Muscle of back (tissue), 11 donors: Measurements from ENCODE around the gene ASRGL1. TPM values are rescaled to one million over a fixed set of nuclear protein-coding genes. Genes with fewer than 3 reads are reported as not detected.

ENCODE experiments used
- DNase-seq, 3 donors: peaks; one replicate each; pipeline versions ENCODE4 v3.0.0 to v3.0.0-alpha.2; 2013
- polyA plus RNA-seq, 10 donors: library from polyadenylated mRNA; unstranded; fragments of 120-200 nt; gene quantifications; one replicate each; pipeline ENCODE4 v1.2.1, GENCODE V29; 2013; ENCODE audit not compliant: insufficient read length in 10 of 10

Gene ASRGL1
- polyA plus RNA-seq, 10 donors, result 2.3 to 5.2 (median 3.1) TPM

- no peak for DNase-seq
These were observed 75.9 kb downstream of the ASRGL1 start for GRCh38 chr11:62413060-62413696.

GRCh38 chr11:62416596-62416995 lies 79.3 kb downstream of the ASRGL1 start:
- no peak for DNase-seq

- no peak for DNase-seq
These were observed 80.9 kb downstream of the ASRGL1 start for GRCh38 chr11:62418136-62418535.

- DNase-seq, result no peak
These were observed 81.5 kb downstream of the ASRGL1 start, which contains the start of gene SCGB1A1 for GRCh38 chr11:62418733-62419132. TSS of gene SCGB1A1 (plus strand) at chr11:62419033. CDS start at chr11:62419096, 63 bp downstream.

GRCh38 chr11:62419314-62419929 lies 82.2 kb downstream of the ASRGL1 start:
- peak in 1 of 3 donors; percentile 87 for DNase-seq

DNA sequence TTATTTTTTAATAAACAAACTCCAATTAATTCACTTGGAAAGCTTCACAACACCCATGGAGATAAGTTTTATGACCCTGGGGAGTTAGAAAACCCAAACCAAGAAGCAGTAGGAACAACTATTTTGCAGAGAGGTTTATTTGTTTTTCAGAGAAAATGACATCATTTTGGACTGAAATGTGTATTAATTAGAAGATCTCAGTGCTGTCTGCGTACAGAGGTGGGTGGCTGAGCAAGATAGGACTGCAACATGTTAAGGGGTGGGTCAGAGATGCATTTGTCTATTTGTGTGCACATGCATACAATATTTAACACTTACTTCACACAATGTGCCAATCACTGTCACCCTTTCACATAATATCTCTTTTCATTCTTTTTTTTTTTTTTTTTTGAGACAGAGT lies 82.7 kb downstream of the ASRGL1 start:
- DNase-seq, result no peak

DNA sequence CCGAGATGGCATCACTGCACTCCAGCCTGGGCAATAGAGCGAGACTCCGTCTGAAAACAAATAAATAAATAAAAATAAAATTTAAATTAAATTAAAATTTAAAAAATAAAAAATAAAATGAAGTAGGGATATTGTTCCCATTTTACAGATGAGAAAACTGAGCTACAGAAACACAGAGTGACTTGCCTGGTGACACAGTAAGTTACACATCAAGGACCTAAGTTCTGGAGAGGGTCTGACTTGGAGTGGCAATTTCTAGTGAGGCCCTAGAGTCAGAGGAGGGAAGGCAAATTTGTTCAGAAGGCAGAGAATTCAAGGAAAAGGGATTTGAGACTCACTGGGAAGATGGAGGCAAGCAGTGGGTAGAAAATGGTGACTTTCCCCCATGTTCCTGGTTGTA lies 83.6 kb downstream of the ASRGL1 start:
- no peak for DNase-seq

DNA sequence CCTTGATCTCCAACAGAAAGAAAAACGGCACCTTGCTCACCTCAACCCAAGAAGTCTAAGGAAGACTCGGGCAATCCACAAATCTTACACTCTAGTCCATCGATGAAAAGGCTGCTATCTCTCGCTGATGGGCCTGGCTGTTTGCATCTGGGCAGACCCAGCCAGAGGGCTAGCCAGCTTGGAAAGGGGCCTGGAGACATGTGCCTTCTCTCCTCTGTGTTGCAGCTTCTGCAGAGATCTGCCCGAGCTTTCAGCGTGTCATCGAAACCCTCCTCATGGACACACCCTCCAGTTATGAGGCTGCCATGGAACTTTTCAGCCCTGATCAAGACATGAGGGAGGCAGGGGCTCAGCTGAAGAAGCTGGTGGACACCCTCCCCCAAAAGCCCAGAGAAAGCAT lies 84.7 kb downstream of the ASRGL1 start:
- DNase-seq, result peak in 1 of 3 donors; percentile 55

GRCh38 chr11:62423012-62423411 lies 85.8 kb downstream of the ASRGL1 start:
- DNase-seq, result no peak

- no peak for DNase-seq
These were observed 90.5 kb downstream of the ASRGL1 start for GRCh38 chr11:62427630-62428233.

- DNase-seq, result no peak
These were observed 91.8 kb downstream of the ASRGL1 start for GRCh38 chr11:62428871-62429560.

DNA sequence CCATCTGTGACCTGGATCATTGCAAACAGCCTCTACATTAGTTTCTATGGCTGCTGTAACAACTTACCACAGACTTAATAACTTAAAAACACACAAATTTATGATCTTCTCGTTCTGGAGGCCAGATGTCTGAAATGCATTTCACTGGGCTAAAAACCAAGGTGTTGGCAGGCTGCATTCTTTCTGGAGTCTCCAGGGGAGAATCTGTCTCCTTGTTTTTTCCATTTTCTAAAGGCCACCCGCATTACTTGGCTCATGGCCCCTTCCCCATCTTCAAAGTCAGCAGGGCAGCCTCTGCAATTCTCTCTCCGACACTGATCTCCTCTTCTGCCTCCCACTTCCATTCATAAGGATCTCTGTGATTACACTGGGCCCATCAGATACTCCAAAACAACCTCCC lies 93.2 kb downstream of the ASRGL1 start:
- DNase-seq, result peak in 2 of 3 donors; percentile 73 to 86

GRCh38 chr11:62431171-62431901 lies 94.1 kb downstream of the ASRGL1 start:
- DNase-seq, result peak in 2 of 3 donors; percentile 66 to 76

DNA sequence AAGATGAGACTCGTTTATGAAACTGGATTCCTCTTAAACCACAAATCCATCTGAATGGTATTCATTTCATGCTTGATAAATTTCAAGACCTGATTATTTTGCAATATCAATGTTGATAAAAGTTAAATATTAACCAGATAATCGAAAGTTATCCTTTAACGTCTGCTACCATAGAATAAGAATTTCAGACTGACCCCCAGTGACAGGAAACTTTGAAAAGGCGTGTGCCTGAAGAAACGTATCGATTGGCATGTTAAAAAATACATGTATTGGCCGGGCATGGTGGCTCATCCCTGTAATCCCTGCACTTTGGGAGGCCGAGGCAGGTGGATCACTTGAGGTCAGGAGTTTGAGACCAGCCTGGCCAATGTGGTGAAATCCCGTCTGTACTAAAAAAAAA lies 95.4 kb downstream of the ASRGL1 start:
- DNase-seq, result no peak

- no peak for DNase-seq
These were observed 96.1 kb downstream of the ASRGL1 start for GRCh38 chr11:62433141-62433903.

- DNase-seq, result no peak
These were observed 96.6 kb downstream of the ASRGL1 start for GRCh38 chr11:62433904-62434276.

GRCh38 chr11:62435846-62436660 lies 98.8 kb downstream of the ASRGL1 start:
- peak in 2 of 3 donors; percentile 30 to 44 for DNase-seq

DNA sequence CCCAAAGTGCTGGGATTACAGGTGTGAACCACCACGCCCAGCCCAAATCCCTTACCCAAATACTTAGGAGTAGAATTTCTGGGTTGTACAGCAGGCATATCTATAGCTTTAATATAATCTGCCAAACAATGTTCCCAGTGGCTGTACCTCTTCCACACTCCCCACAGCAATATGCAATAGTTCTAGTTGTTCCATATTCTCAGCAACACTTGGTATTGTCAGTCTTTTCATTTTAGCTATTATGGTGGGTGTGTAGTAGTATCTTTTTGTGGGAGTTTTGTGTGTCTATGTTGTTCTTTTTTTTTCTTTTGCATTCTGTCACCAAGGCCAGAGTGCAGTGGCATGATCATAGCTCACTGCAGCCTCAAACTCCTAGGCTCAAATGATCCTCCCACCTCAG lies 100.4 kb downstream of the ASRGL1 start:
- no peak for DNase-seq

GRCh38 chr11:62438641-62439040 lies 101.4 kb downstream of the ASRGL1 start:
- no peak for DNase-seq
